ENCODE measurements around the gene AJM1. TPM values are rescaled to one million over a fixed set of nuclear protein-coding genes. Genes with fewer than 3 reads are reported as not detected.

Gene AJM1
- polyA plus RNA-seq, 1 donor from 2014 or later = 1.5 TPM

DNA sequence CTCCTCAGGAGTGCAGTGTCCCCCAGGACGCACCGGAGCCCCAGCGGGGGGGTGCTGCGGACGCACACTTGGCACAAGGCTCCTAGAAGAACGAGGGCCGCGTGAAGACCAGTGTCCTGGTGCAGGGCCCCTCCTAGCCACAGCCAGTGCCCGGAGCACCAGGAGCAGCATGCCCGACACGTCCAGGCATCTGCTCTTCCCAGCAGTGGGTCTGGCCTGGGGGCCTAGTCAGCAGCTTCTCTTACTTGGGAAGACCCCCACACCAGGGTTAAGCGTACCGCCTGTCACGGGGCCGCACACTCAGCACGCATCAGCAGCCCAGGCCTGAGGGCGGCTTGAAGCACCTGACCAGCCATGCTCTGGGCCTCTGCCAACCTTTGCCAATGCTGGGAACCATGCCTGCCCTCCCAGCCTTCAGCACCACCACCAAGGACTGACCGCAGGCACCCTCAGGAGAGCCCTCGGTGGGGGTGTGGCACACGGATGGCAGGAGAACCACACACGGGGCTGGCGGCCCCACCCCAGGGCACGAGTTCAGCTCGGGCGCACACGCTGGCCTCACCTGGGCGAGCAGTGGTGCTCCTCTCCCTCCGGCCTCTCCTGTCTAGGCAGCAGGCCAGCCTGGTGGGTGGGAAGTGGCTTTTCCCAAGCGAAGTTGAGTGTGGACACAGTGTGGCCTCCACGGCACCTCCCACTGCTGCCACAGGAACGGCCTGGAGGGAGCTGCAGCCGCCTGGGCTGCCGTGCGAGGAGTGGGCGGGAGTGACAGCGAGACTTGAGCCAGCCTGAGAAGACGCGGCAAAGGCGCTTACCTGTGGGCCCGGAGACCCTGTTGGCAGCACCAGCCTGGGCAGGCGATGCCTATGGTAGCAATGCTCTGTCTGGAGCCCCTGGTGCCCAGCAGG, 12.0 kb upstream of the AJM1 start:
- no peak overlapping the region for H3K9ac ChIP-seq (ENCODE audit: low read length)
- no peaks in the 10 kb centered on the region for H3K27me3 ChIP-seq (ENCODE audit: insufficient read depth, low read depth, low read length)

More for the DNA sequence above, 12.0 kb upstream of the AJM1 start:
- TF ChIP-seq MXI1 (conservative IDR thresholded peaks at IDR 0.05; ENCODE audit: poor library complexity, severe bottlenecking) (no peak), REST (IDR thresholded peaks at IDR 0.05; ENCODE audit: borderline replicate concordance) (no peak), SMC3 (conservative IDR thresholded peaks at IDR 0.05; ENCODE audit: poor library complexity) (no peak), EP300 (conservative IDR thresholded peaks at IDR 0.05; ENCODE audit: poor library complexity, severe bottlenecking) (no peak), TAF1 (IDR thresholded peaks at IDR 0.05; ENCODE audit: low read depth) (no peak), EZH2 (IDR thresholded peaks at IDR 0.05; ENCODE audit: borderline replicate concordance, insufficient read depth, low read length, poor library complexity, severe bottlenecking) (no peak), RAD21 (conservative IDR thresholded peaks at IDR 0.05) (no peak), POLR2AphosphoS5 (IDR thresholded peaks at IDR 0.05) (no peak)
- TF ChIP-seq, protein P1, sequence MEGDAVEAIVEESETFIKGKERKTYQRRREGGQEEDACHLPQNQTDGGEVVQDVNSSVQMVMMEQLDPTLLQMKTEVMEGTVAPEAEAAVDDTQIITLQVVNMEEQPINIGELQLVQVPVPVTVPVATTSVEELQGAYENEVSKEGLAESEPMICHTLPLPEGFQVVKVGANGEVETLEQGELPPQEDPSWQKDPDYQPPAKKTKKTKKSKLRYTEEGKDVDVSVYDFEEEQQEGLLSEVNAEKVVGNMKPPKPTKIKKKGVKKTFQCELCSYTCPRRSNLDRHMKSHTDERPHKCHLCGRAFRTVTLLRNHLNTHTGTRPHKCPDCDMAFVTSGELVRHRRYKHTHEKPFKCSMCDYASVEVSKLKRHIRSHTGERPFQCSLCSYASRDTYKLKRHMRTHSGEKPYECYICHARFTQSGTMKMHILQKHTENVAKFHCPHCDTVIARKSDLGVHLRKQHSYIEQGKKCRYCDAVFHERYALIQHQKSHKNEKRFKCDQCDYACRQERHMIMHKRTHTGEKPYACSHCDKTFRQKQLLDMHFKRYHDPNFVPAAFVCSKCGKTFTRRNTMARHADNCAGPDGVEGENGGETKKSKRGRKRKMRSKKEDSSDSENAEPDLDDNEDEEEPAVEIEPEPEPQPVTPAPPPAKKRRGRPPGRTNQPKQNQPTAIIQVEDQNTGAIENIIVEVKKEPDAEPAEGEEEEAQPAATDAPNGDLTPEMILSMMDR (IDR thresholded peaks at IDR 0.05; ENCODE audit: poor library complexity, severe bottlenecking) = no peak
- peaks cover 7% of the 10 kb centered on the region for H3K36me3 ChIP-seq (ENCODE audit: insufficient read depth, low read length)
- H3K9me3 ChIP-seq (ENCODE audit: low read length) = no peaks in the 10 kb centered on the region
- H3K9me2 ChIP-seq (ENCODE audit: insufficient read depth, low read length) = no peaks in the 10 kb centered on the region
- no peak overlapping the region for H2AFZ ChIP-seq (ENCODE audit: low read depth, low read length)
- no peaks in the 10 kb centered on the region for H3K79me2 ChIP-seq (replicated peaks; ENCODE audit: insufficient read depth, low read length)
- no peaks in the 10 kb centered on the region for H4K20me1 ChIP-seq (ENCODE audit: insufficient read depth)
- no peaks in the 10 kb centered on the region for H3F3A ChIP-seq (ENCODE audit: insufficient read depth, low read length, poor library complexity, severe bottlenecking)
- H3K27ac ChIP-seq (ENCODE audit: low read length) = no peak overlapping the region
- H3K4me2 ChIP-seq (ENCODE audit: low read length) = no peak overlapping the region
- no peak overlapping the region for H3K4me3 ChIP-seq (ENCODE audit: low read length)
